Subcutaneous abdominal adipose tissue (tissue), 5 donors: ENCODE data around the gene RPL14.

ENCODE experiments used
- H3K27ac ChIP-seq: one replicate; pipeline ENCODE4 v1.7.0; 2013; ENCODE audit warnings: low read depth, mild to moderate bottlenecking, inconsistent platforms, low read length, moderate library complexity
- H3K27me3 ChIP-seq, 5 donors: one replicate each; pipeline ENCODE4 v1.7.0; 2013; ENCODE audit warnings: low read length in 5 of 5, inconsistent platforms in 1 of 5; ENCODE audit not compliant: control insufficient read depth in 5 of 5, insufficient read depth in 4 of 5
- H3K36me3 ChIP-seq, 5 donors: one replicate each; pipeline ENCODE4 v1.7.0; 2013; ENCODE audit warnings: low read length in 5 of 5; ENCODE audit not compliant: control insufficient read depth in 5 of 5, insufficient read depth in 5 of 5
- H3K4me1 ChIP-seq, 5 donors: one replicate each; pipeline ENCODE4 v1.7.0; 2013; ENCODE audit warnings: low read length in 5 of 5, mild to moderate bottlenecking in 3 of 5, moderate library complexity in 1 of 5; ENCODE audit not compliant: control insufficient read depth in 5 of 5, insufficient read depth in 5 of 5
- H3K4me3 ChIP-seq, 5 donors: one replicate each; pipeline ENCODE4 v1.7.0; 2013; ENCODE audit warnings: low read length in 5 of 5, low read depth in 1 of 5
- H3K9ac ChIP-seq, 5 donors: one replicate each; pipeline ENCODE4 v1.7.0; 2013; ENCODE audit warnings: low read length in 5 of 5, mild to moderate bottlenecking in 4 of 5, moderate library complexity in 3 of 5
- H3K9me3 ChIP-seq, 5 donors: one replicate each; pipeline ENCODE4 v1.7.0; 2013; ENCODE audit warnings: low read length in 5 of 5; ENCODE audit not compliant: control insufficient read depth in 5 of 5
- donor health status: healthy.
- donor health status: healthy.
- donor health status: healthy.
- donor health status: healthy.
- donor health status: healthy.

The RPL14 gene

DNA sequence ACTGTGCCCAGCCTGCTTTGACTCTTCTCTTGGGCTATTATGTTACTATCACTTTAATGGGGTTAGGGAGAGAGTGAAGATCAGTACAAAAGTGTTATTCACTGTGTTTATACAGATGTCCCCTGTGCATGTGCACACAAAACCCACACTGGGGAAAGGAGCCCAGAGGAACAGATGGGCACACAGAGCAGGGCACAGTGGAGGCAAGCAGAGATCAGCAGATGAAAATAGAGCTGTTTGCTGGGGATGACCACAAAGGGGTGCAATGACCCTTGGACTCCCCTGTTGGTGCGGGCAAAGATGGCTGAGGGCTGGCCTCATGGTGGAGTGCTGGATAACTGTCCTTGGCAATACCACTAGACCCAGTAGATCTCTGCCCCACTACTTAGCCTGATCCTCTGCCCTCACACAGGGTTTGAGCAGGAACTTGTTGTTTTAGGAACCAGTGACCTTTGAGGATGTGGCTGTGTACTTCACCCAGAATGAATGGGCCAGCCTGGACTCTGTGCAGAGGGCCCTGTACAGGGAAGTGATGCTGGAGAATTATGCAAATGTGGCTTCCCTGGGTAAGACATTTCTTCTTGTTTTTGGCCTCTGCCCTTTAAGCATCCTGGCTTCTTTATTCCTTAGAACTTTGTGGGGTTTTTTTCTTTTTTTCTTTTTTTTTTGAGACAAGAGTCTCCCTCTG lies 54.0 kb downstream of the RPL14 start:
- Histone ChIP-seq H3K27ac (no peak overlapping the region), H3K9me3 (no peaks in the 10 kb centered on the region), H3K36me3 (peaks cover 3 to 22% (median 15%) of the 10 kb centered on the region in 5 donors), H3K27me3 (no peaks in the 10 kb centered on the region), H3K4me1 (peaks cover 0 to 6% (median under 1%) of the 10 kb centered on the region in 5 donors), H3K9ac (no peak overlapping the region), H3K4me3 (no peak overlapping the region)

DNA sequence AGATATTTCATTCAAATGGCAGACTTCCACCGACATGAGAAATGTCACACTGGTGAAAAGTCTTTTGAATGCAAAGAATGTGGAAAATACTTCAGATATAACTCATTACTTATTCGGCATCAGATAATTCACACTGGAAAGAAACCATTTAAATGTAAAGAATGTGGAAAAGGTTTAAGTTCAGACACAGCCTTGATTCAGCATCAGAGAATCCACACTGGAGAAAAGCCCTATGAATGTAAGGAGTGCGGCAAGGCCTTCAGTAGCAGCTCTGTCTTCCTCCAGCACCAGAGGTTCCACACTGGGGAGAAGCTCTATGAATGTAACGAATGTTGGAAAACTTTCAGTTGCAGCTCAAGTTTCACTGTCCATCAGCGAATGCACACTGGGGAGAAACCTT lies 59.1 kb downstream of the RPL14 start:
- H3K36me3 ChIP-seq = peaks cover 4 to 22% (median 18%) of the 10 kb centered on the region in 5 donors
- no peaks in the 10 kb centered on the region for H3K4me1 ChIP-seq

DNA sequence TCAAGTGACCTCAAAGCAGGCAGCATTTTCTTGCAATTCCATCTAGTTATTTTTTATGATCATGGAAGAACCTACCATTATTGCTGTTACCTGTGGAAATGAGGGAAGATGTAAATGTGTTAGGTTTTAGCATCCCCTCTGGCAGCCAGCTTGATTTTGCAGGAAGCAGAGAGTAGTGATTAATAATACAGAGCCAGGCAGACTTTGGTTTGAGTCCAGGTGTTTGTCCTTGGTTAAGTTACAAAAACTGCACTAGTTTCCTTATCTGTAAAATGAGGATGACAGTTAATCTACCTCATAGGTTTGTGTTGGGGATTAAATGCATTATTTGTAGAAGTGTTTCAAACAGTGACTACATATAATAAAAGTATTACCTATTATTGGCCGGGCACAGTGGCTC lies 60.9 kb downstream of the RPL14 start:
- no peak overlapping the region for H3K4me3 ChIP-seq
- H3K27ac ChIP-seq = no peak overlapping the region
- H3K36me3 ChIP-seq = peaks cover 4 to 15% (median 12%) of the 10 kb centered on the region in 5 donors
- no peak overlapping the region for H3K9ac ChIP-seq
- no peaks in the 10 kb centered on the region for H3K4me1 ChIP-seq
- no peaks in the 10 kb centered on the region for H3K9me3 ChIP-seq
- H3K27me3 ChIP-seq = no peaks in the 10 kb centered on the region

More for the DNA sequence above, 59.1 kb downstream of the RPL14 start:
- no peaks in the 10 kb centered on the region for H3K27me3 ChIP-seq
- H3K9ac ChIP-seq = no peak overlapping the region
- no peak overlapping the region for H3K4me3 ChIP-seq
- H3K9me3 ChIP-seq = no peaks in the 10 kb centered on the region
- H3K27ac ChIP-seq = no peak overlapping the region
